ENCODE data around the gene ART1.

ART1 gene

DNA sequence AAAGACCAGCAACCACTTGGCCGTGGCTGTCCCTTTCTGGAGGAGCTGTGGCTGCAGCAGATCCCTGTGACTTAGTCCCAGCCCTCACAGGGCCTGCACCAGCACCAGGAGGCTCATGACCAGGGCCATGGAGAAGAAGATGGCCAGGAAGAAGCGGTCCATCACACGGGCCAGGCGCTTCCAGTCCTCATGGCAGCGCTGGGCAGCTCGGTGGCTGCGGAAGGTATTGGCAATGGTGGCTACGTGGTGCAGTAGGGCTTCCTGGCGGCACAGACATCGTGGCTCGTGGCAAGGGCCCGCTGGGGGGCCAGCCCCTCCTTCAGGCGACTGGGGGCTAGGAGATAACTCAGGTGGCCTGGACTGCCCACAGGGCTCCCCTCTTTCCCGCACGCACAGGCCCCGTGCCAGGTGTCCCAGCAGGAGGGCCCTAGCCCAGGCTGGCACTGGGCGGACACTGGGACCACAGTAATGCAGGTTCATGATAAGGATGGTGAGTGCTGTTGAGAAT is 21.1 kb downstream of the ART1 start:
- no peak for DNase-seq

GRCh38 chr11:3667149-3668035 is 22.5 kb downstream of the ART1 start:
- DNase-seq, result no peak

DNA sequence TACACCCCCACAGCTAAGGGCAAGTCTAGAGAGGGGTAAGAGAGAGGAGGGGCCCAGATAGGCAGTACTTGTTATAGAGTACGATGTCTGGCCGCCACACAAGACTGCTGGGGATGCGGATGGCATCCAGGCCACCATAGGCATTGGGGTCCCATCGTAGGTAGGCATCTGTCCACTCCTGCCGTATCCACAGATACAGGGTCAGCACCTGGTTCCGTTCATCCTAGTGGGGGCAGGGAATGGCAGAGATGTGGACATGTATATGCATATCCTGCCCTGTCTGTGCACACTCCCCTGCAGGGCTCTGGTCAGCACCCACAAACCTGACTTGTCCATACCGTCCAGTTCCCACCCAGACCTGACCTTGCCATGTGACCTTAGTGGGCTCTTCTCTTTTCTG is 24.2 kb downstream of the ART1 start:
- no peak for DNase-seq

DNA sequence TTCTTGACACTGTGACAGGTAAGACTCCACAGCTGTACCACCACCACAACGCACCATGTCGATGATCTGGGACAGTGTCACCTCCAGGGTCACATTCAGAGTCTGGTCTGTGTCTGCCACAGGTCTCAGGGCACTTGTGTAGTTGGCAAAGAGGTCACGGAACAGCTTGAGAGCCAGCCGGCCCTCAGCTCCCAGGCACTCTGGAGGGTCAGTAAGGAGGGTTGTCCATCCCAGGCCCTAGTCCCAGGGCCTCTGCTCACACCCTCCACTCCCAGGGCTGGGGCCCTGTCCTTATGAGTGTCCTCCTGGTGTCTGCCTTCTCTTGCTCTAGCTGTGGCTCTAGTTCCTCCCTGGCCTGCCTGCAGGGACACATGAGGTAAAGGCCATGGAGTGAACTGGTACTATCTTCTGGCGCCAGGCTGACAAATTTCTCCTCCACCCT is 24.8 kb downstream of the ART1 start:
- DNase-seq, result no peak

GRCh38 chr11:3671334-3672254 is 26.7 kb downstream of the ART1 start, which contains the start of gene CHRNA10:
Gene CHRNA10 (minus strand): TSS chr11:3671384. CDS start chr11:3671312, 72 bp downstream.
- DNase-seq, result no peak

GRCh38 chr11:3674189-3674588 is 29.3 kb downstream of the ART1 start:
- DNase-seq, result no peak

- no peak for DNase-seq
Measured at GRCh38 chr11:3675971-3676370, 31.0 kb downstream of the ART1 start.

GRCh38 chr11:3679077-3679476 is 34.1 kb downstream of the ART1 start:
- DNase-seq, result no peak

DNA sequence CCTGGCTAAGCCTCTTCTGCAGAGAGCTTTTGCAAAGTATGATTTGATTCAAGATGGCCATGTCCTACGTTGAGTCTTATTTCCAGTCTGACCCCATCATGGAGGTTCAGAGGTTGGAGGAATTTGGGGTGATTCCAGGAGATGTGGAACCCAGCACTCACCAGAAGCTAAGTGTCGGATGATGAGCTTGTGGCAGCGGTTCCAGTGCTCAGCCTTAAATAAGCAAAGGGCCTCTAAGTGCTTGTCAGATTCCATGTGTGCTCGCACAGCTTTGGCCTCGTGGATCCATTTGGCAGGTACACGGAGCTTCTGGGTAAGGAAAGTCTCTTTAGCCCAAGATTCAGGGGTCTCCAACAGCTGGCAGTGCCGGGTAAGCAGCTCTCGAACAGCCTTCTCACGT is 38.1 kb downstream of the ART1 start:
- DNase-seq, result no peak

DNA sequence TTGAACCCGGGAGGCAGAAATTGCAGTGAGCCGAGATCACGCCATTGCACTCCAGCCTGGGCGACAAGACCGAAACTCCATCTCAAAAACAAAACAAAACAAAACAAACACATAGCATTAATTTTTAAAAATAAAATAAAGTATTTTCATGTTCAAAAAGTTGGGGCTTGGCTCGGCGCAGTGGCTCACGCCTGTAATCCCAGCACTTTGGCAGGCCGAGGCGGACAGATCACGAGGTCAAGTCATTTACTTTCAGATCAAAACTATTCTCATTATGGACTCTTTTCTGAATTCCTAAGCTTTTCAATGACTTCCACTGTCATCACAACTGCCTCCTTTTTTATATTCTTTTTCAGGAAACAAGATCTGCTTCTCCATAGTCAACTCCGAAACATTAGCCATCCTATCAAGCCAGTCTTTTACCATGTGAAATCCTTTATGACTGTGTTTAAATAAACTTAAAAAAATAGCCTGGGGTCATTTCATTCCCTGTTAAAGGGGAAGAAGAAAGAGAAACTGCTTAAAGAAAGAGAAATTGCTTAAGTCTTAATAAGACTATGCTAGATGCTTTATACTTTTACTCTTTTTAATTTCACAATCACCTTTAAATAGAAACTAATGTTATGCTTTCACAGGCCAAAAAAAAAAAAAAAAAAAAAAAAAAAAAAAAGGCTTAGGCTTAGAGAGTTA is 39.3 kb downstream of the ART1 start:
- no peak for DNase-seq

DNA sequence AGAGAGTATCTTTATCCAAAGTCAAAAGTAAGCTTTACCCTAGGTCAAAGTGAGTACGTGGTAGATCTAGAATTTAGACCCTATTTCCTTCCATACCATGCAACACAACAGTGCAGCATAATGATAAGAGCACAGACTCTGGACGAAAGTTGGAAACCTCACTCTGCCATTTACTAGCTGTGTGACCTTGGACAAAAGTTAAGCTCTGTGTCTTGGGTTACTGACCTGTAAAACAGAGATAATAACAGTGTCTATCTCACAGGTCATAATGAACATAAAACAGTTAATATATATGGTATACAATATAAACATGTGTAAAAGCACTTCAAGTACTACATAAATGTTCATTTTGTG is 39.9 kb downstream of the ART1 start:
- no peak for DNase-seq

- no peak for DNase-seq
Measured at GRCh38 chr11:3685923-3686322, 41.0 kb downstream of the ART1 start.

GRCh38 chr11:3686751-3687150 is 41.8 kb downstream of the ART1 start:
- no peak for DNase-seq

- DNase-seq, result no peak
Measured at GRCh38 chr11:3700410-3700809, 55.5 kb downstream of the ART1 start.

GRCh38 chr11:3700910-3701309 is 56.0 kb downstream of the ART1 start:
- no peak for DNase-seq

GRCh38 chr11:3703383-3703782 is 58.5 kb downstream of the ART1 start:
- DNase-seq, result no peak

DNA sequence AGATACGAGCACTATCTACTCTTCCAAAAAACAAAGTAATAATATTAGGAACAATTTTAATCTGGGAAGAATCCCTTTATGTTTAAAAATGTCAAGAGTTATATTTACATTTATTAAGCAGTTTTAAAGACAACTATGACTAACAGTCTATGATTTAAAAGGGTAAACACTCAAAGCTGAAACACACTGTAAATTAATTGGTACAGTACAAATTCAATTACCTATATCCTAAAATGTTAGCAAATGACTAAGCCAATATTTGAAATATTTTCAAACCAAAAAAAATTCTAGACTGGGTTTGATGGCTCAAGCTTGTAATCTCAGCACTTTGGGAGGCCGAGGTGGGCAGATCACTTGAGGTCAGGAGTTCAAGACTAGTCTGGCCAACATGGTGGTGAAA is 62.2 kb downstream of the ART1 start:
- DNase-seq, result no peak

DNA sequence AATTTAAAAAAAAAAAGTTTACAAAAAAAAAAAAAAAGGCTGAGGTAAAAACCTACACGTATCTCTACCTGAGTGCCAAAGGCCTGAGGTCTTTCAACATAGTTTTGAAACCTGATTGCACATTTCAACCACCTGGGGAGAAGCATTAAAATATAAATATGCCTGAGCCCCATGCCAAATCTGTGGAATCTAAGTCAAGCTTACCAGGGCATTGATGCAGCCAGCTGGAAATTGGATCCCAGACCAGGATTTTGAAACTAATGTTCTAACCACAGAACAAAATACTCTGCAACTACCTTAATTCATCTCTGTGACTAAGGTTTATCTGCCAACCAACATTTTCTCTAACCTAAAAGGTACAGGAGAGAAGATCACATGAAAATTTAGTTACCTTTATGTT is 65.0 kb downstream of the ART1 start:
- no peak for DNase-seq

DNA sequence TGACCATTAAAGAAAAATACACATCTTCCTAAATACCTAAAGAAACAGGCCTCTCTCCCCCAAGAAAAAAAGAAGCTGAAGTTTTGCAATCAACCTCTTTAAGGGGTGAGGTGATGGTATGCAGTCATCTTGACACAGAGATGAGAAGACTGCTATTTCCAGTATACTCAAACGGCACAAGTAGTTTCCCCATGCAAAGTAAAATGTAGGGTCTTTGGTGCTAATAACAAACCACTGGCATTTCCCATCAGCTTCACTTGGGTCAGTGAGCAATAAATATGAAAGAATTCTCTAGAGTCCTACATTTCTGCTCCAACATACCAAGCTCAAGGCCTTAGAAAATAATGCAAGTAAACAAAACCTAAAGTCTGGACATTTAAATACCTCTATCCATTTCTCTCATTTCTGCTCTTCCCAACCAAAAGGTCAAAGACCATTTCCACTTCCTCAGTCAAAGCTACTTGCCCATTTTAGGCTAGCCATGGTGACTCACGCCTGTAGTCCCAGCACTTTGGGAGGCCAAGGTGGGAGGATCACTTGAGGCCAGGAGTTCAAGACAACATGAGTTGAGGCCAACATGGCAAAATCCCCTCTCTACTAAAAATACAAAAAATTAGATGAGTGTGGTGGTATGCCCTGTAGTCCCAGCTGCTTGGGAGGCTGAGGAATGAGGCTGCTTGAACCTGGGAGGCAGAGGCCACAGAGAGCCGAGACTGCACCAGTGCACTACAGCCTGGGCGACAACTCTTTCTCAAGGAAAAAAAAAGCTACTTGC is 65.7 kb downstream of the ART1 start:
- no peak for DNase-seq

DNA sequence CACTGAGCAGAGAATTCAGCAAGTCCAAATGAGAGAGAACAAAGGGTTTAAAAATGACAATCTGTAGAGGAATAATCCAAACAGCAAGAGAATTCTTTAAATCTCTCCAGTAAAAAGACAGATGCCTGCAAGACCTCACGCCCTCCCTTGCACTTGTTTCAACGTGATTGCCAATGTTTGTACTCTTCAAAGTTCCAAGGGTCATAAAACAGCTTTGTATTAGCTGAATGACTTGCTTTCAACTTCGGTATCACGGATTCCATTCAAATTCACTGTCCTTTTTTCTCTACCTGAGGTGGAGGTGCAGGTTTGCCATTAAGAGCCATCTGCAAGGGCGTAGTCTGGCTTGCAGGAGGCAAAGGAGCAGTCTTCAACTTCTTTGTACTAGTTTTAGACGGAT is 67.3 kb downstream of the ART1 start:
- no peak for DNase-seq
